DND-41 (cell line): ENCODE data around the gene AP2B1.

Source experiments
- EZH2 ChIP-seq: IDR thresholded peaks from 3 replicates; pipeline ENCODE4 v1.6.1; 2012; ENCODE audit warnings: borderline replicate concordance, low read depth, mild to moderate bottlenecking, moderate library complexity, low read length, inconsistent platforms; ENCODE audit not compliant: severe bottlenecking
- TF ChIP-seq, protein P1 (sequence below): IDR thresholded peaks from 2 replicates; pipeline ENCODE4 v1.5.1; 2012; ENCODE audit warnings: borderline replicate concordance, low read length, moderate library complexity, mild to moderate bottlenecking; ENCODE audit not compliant: poor library complexity, severe bottlenecking; ENCODE audit errors: extremely low read depth

- TF ChIP-seq, protein P1, sequence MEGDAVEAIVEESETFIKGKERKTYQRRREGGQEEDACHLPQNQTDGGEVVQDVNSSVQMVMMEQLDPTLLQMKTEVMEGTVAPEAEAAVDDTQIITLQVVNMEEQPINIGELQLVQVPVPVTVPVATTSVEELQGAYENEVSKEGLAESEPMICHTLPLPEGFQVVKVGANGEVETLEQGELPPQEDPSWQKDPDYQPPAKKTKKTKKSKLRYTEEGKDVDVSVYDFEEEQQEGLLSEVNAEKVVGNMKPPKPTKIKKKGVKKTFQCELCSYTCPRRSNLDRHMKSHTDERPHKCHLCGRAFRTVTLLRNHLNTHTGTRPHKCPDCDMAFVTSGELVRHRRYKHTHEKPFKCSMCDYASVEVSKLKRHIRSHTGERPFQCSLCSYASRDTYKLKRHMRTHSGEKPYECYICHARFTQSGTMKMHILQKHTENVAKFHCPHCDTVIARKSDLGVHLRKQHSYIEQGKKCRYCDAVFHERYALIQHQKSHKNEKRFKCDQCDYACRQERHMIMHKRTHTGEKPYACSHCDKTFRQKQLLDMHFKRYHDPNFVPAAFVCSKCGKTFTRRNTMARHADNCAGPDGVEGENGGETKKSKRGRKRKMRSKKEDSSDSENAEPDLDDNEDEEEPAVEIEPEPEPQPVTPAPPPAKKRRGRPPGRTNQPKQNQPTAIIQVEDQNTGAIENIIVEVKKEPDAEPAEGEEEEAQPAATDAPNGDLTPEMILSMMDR, result no peak
- no peak for TF ChIP-seq EZH2
These were observed 170.1 kb downstream of the AP2B1 start for GRCh38 chr17:35757243-35757642.
